Loucy (cell line): ENCODE measurements around the gene TLCD2.

ENCODE experiments used
- H2AFZ ChIP-seq: fragments of 200-600 bp; sonication (generic); 2 replicates; pipeline ENCODE4 v1.6.0; 2016; ENCODE audit warnings: antibody characterized with exemption, mild to moderate bottlenecking, low read length, moderate library complexity
- H3F3A ChIP-seq: fragments of 200-600 bp; 2 replicates; pipeline ENCODE4 v1.6.0; 2016; ENCODE audit warnings: antibody characterized with exemption, low read depth, mild to moderate bottlenecking
- H3K27me3 ChIP-seq: fragments of 200-600 bp; sonication (generic); 2 replicates; pipeline ENCODE4 v1.6.1; 2014; ENCODE audit warnings: low read length, mild to moderate bottlenecking; ENCODE audit not compliant: insufficient read depth, poor library complexity, severe bottlenecking
- H3K36me3 ChIP-seq: fragments of 200-600 bp; sonication (generic); 2 replicates; pipeline ENCODE4 v1.6.1; 2016; ENCODE audit warnings: low read length; ENCODE audit not compliant: insufficient read depth
- H3K4me1 ChIP-seq: fragments of 200-600 bp; sonication (generic); 2 replicates; pipeline ENCODE4 v1.5.1; 2014; ENCODE audit warnings: low read length, mild to moderate bottlenecking; ENCODE audit not compliant: insufficient read depth, poor library complexity, severe bottlenecking
- H3K4me2 ChIP-seq: fragments of 200-600 bp; sonication (generic); 2 replicates; pipeline ENCODE4 v1.6.0; 2014; ENCODE audit warnings: antibody characterized with exemption, low read length, low read depth, mild to moderate bottlenecking; ENCODE audit not compliant: poor library complexity, severe bottlenecking
- H3K4me3 ChIP-seq: fragments of 200-600 bp; sonication (generic); 2 replicates; pipeline ENCODE4 v1.5.1; 2014; ENCODE audit warnings: low read length, mild to moderate bottlenecking, mixed read lengths; ENCODE audit not compliant: poor library complexity, severe bottlenecking
- H3K79me2 ChIP-seq: fragments of 200-600 bp; sonication (generic); 2 replicates; pipeline ENCODE4 v1.6.1; 2014; ENCODE audit warnings: low read length; ENCODE audit not compliant: insufficient read depth
- H3K9ac ChIP-seq: fragments of 200-600 bp; sonication (generic); 2 replicates; pipeline ENCODE4 v1.6.0; 2014; ENCODE audit warnings: mild to moderate bottlenecking, low read depth, low read length, moderate library complexity; ENCODE audit not compliant: poor library complexity, severe bottlenecking
- H3K9me2 ChIP-seq: fragments of 200-600 bp; sonication (generic); replicated peaks from 2 replicates; pipeline ENCODE4 v1.6.1; 2016; ENCODE audit warnings: low read depth, low read length, mixed read lengths
- H3K9me3 ChIP-seq: fragments of 200-600 bp; sonication (generic); 2 replicates; pipeline ENCODE4 v1.6.1; 2014; ENCODE audit warnings: mild to moderate bottlenecking, antibody characterized with exemption, low read length, low read depth; ENCODE audit not compliant: insufficient read depth
- H4K20me1 ChIP-seq: fragments of 200-600 bp; sonication (generic); 2 replicates; pipeline ENCODE4 v1.6.0; 2014; ENCODE audit warnings: antibody characterized with exemption, low read length, mild to moderate bottlenecking; ENCODE audit not compliant: insufficient read depth, poor library complexity, severe bottlenecking
- CTCF ChIP-seq: fragments of 200-600 bp; sonication (generic); conservative IDR thresholded peaks from 2 replicates; pipeline ENCODE4 v1.5.1; 2014; ENCODE audit warnings: mild to moderate bottlenecking, antibody characterized with exemption, low read length
- EZH2phosphoT487 ChIP-seq: fragments of 200-600 bp; IDR thresholded peaks from 2 replicates; pipeline ENCODE4 v1.6.1; 2018; ENCODE audit warnings: antibody characterized with exemption, mild to moderate bottlenecking, moderate library complexity, borderline replicate concordance

Gene TLCD2

GRCh38 chr17:1697681-1698080, 12.5 kb downstream of the TLCD2 start:
- Histone ChIP-seq H3K9me2 (no peaks in the 10 kb centered on the region), H4K20me1 (no peaks in the 10 kb centered on the region), H3K9me3 (no peaks in the 10 kb centered on the region), H3K79me2 (no peaks in the 10 kb centered on the region), H3K4me2 (no peak overlapping the region), H3K4me1 (no peaks in the 10 kb centered on the region), H3F3A (no peaks in the 10 kb centered on the region), H2AFZ (no peak overlapping the region), H3K36me3 (no peaks in the 10 kb centered on the region), H3K9ac (no peak overlapping the region), H3K27me3 (no peaks in the 10 kb centered on the region), H3K4me3 (no peak overlapping the region)
- TF ChIP-seq EZH2phosphoT487, result no peak
- TF ChIP-seq CTCF, result no peak

GRCh38 chr17:1695365-1695764, 14.8 kb downstream of the TLCD2 start:
- no peak overlapping the region for H3K4me2 ChIP-seq

GRCh38 chr17:1693339-1693738, 16.8 kb downstream of the TLCD2 start:
- Histone ChIP-seq H3K9ac (no peak overlapping the region), H4K20me1 (no peaks in the 10 kb centered on the region)

More at GRCh38 chr17:1695365-1695764, 14.8 kb downstream of the TLCD2 start:
- Histone ChIP-seq H2AFZ (no peak overlapping the region), H3K36me3 (no peaks in the 10 kb centered on the region), H3K27me3 (no peaks in the 10 kb centered on the region), H3F3A (no peaks in the 10 kb centered on the region), H3K9me3 (no peaks in the 10 kb centered on the region), H3K79me2 (no peaks in the 10 kb centered on the region), H4K20me1 (no peaks in the 10 kb centered on the region), H3K4me1 (no peaks in the 10 kb centered on the region), H3K9ac (no peak overlapping the region), H3K9me2 (no peaks in the 10 kb centered on the region), H3K4me3 (no peak overlapping the region)
- no peak for TF ChIP-seq CTCF
- no peak for TF ChIP-seq EZH2phosphoT487

More at GRCh38 chr17:1693339-1693738, 16.8 kb downstream of the TLCD2 start:
- TF ChIP-seq CTCF (no peak), EZH2phosphoT487 (no peak)
- Histone ChIP-seq H3F3A (no peaks in the 10 kb centered on the region), H3K79me2 (no peaks in the 10 kb centered on the region), H3K27me3 (no peaks in the 10 kb centered on the region), H3K9me3 (no peaks in the 10 kb centered on the region), H3K4me1 (no peaks in the 10 kb centered on the region), H2AFZ (no peak overlapping the region), H3K4me2 (no peak overlapping the region), H3K36me3 (no peaks in the 10 kb centered on the region), H3K9me2 (no peaks in the 10 kb centered on the region), H3K4me3 (no peak overlapping the region)
